Medulla oblongata (tissue), 1 donor: ENCODE measurements around the gene GDF15.
A peak's percentile ranks its signal among the peaks of the same experiment; 100 is the strongest.

Source experiments
- DNase-seq: peaks from one replicate; pipeline ENCODE4 v3.0.0-alpha.2; 2015; ENCODE audit errors: extremely low spot score

The GDF15 gene

DNA sequence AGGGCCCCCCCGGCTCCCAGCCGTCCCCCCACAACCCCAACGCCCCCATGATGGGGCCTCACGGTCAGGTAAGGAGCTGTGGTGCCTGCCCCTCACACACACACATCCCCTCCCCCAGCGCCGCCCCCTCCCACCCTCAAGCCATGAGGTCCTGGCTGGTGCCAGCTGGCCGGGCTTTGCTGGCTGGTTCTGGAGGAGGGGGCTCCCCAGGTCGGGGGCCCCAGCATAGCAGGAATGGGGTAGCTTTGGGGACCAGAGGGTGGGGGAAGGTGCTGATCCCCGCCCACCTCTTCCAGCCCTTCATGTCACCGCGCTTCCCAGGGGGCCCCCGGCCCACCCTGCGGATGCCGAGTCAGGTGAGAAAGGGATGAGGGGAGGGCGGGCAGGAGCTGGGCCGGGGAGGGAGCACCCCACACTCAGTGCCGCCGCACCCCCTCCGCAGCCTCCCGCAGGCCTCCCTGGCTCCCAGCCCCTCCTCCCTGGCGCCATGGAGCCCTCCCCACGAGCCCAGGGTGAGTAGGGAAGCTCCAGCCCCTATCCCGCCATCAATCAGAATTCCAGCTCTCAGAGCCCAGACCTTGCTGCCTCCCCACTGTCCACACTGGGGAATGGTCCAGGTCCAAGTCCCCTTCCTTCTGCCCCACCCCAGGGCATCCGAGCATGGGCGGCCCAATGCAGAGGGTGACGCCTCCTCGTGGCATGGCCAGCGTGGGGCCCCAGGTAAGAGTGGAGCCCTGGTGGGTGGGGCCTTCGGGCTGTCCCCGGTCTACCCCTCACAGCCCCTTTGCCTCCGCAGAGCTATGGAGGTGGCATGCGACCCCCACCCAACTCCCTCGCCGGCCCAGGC is 45.6 kb downstream of the GDF15 start:
- DNase-seq: no peak

DNA sequence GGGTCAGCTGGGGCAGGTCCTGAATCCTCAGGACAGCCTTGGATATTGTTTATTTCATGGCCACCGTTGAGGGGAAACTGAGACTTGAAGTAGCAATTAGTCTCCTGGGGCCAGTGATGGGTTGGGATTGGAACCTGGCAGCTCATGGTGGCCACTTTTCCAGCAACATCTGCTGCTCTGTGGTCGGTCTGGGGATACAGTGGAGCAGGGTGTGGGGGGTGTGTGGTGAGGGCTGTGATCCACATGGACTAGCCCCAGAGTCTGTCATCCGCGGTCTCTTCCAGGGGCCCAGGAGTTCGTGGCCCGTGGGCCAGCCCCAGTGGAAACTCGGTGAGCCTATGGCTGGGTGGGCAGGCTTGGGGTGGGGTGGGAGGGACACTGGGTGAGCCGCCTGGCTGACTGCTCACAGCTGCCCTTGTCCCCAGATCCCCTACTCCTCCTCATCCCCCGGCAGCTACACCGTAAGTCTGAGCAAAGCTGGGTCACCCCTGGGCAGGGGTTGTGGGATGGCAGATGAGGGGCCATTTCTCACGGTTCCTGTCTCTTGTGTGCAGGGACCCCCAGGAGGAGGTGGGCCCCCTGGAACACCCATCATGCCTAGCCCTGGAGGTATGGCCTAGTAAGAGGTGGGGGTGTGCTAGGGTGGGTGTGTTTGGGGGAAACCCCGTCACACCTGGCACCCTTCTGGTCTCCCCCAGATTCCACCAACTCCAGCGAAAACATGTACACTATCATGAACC is 46.5 kb downstream of the GDF15 start:
- no peak for DNase-seq

DNA sequence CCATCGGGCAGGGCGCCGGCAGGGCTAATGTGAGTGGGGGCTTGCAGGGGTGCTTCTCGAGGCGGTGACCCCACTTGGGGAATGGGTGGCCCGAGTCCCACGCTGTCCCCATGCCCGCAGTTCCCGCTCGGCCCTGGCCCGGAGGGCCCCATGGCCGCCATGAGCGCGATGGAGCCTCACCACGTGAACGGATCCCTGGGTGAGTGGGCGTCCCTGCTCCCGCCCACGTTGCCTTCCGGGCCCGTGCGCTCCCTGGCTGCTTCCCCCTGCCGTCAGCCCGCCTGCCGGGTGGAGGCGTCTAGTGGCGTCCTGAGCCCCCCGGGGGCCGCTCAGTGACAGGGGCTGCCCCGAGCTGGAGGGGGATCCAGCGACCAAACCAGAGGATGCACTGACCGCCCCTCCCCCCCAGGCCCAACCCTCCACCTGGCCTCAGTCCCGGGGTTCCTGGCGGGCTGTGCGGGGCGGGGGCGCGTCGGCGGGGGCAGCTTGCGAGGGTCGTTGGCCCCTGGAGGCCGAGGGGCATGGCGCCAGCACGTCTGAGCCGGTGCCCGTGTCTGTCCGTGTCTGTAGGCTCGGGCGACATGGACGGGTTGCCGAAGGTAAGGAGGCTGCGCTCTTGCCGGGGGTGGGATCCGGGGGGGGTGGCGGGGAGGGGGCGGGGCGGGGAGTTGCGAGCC is 47.2 kb downstream of the GDF15 start:
- DNase-seq: no peak

DNA sequence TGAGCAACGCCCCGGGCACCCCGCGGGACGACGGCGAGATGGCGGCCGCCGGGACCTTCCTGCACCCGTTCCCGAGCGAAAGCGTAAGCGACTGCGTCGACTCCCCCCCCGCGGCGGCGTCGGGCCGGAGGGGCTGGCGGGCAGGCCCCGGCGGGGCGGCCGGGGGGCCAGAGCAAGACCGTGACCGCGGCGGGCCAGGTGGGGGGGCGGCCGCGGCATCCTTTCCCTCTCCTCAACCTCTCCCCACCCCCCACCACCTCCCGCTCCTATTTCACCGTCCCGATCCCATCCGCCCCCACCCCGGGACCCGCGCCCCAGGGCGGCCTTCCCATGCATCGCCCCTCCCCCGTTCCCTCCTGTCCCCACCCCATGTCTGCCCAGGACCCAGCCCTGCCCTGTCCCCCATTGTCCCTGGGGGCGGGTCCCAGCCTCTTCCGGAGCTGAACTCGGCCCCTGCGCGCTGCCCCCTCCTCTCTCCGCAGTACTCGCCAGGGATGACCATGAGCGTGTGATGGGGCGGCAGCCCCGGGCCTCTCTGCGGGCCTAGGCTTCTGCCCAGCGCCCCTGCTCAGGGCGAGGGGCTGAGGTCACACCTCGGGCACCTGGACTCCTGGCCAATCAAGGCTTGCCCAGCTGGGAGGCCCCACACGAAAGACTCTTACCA is 47.9 kb downstream of the GDF15 start:
- no peak for DNase-seq

DNA sequence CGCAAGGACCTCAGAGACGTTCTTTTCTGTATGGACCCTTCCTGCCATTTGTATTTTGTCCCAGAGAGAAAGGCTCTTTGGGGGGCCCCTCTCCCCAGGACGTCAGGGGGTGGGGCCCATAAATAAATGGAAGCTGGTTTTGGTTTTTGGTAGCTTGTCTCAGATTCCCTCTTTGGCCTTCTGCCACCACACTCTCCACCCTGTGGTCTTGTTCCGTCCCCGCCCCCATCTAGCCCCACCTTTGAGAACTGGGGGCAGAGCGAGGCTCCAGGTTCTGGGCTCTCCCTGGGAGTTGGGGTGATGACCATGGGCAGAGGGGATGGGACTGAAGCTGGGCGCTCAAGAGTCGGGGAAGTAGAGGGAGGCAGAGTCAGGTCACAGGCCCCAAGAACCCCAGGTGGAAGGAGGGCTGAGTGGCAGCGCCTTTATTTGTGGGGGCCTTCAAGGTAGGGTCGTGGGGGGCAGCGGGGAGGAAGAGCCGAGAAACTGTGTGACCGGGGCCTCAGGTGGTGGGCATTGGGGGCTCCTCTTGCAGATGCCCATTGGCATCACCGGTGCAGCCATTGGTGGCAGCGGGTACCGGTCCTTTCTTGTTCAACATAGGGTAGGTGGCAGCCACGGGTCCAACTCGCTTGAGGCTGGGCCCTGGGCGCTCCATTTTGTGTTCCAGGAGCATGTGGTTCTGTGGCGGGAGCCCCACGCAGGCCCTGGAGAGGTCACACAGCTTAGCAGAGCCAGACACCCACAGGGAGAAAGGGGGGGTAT is 48.6 kb downstream of the GDF15 start:
- no peak for DNase-seq

DNA sequence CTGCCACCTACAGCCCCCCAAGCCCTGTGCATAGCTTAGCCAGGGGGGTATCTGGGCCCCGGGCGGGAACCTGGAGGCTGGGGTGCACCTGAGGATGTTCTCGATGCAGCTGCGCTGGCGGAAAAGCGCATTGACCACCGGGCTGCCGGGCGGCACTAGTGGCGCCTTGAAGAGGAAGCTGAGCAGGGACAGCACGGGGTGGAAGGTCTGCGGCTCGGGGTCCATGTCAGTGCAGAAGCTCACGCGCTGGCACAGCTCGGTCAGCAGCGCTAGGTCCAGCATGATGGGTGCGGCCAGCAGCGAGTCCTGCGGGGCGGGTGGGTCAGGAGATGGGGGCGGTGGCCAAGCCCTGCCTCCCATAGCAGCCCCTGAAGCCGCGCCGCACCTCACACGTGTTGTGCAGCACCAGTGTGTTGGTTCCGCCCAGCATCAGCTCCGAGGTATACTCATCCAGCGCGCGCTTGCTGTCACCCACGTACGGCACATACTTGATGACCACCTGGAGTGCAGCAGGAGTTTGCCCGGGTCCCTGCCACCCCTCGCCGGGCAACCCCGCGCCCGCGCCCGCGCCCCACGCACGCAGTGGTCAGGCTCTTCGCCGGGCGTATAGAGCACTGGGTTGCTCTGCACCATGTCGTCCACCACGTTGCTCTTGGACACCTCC is 49.4 kb downstream of the GDF15 start:
- no peak for DNase-seq

DNA sequence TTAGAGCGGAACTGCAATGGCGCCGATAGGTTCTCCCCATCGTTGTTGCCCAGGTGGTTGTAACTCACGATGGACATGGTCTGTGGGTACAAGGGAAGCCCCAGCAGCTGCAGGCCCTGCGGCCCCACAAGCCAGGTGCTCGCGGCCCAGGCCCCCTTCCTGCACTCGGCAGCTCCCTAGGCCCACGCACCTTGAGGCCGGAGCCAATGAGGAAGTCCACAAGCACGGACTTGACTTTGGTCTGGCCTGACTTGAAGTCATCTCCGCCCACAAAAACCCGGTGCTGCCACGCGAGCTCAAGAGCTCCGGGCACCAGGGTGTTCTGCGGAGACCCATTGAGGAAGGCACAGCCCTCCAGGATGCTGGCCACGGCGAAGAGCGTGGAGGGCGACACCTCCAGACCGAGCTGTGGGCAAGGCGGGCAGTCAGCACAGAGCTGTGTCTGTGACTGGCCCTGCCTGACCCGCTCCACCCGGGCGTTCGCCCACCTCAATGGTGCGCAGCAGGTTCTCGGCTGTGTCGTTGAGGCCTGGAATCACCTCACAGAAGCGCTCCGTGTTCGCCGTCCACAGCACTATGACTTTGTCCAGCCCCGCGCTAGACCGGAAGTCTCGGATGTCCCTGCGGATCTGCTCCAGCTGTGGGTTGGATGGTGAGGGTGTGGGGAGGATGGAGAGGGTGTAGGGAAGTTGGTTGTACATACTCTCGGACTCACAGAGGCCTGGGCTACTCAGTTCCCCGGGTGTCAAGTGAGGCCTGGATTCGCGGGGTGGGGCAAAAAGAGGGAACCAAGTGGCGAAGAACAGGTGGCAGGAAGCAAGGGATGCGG is 50.1 kb downstream of the GDF15 start:
- no peak for DNase-seq

DNA sequence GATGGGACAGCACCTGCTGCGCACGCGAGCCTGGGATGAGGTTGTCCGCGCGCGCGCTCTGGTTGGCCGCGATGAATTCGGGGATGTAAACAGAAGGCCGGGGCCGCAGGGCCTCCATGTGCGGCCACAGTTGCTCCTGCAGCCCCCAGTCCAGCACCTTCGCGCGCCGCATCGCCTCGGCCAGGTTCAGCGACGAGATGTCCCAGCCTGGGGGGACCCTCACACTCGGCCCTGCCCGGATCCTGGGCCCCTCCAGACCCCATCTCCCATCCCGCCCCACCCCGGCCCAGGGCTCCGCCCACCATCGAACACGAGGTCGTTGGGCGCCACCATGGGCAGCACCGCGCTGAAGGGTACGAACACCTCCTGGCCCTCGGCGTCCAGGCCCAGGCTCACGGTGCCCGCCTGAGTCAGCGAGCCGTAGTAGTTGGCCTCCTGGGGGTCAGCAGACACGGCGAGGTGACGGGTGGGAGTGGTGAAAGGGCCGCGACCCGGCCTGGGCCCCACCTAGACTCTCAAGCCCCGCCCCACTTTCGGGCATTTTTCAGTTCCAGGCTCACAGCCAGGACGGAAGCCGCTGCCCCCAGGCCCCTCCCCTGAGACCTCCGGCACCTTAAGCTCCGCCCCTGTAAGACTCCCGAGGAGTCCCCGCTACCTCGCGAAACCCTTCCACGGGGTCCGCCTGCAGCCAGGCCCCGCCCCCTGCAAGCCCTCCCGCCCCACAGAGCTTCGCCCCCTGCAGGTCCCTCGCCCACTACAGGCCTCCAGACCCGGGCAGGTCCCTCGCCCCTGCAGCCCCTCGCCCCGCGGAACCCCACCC is 50.9 kb downstream of the GDF15 start:
- peak; percentile 70 for DNase-seq

DNA sequence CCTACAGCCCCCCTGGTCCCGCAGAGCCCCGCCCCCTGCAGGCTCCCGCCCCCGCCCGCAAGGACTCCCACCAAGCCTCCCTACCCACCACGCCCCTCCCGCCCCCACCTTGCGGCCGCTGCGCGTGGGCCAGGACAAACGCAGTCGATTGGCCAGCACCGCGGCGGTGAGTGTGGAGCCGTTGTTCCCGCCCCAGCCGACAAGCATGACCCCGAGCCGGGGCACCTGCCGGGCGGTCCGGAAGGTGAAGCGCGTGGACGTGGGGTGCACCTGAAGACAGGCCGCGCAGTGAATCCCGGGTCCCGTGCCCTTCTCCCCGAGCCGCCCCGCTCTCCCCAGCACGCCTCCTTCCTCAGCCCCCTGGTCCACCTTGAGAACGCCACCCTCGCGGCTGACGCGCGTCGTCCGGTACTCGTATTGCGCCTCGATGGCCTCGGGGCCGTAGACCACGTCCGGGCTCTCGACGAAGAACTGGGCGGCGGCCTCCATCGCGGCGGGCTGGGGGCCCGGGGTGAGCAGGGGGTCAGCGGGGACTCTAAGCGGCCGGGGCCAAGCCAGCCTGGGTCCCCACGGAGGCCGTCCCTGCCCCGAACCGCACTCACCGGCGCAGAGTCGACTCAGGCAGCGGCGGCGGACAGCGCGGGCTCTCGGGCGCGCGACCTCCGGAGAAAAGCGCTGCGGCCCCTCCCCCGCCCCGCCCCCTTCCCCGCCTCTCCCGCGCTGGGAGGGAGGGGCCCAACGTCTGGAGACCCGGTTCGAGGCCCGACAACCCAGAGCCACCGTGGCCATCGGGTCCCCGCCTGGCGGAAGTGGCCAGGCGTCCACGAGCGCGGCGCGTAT is 51.8 kb downstream of the GDF15 start, which contains the start of gene ISYNA1:
Gene ISYNA1 (minus strand): TSS at position 643 of the 840 bp plus-strand sequence. CDS start 154 bp downstream, at position 489.
- DNase-seq: no peak

DNA sequence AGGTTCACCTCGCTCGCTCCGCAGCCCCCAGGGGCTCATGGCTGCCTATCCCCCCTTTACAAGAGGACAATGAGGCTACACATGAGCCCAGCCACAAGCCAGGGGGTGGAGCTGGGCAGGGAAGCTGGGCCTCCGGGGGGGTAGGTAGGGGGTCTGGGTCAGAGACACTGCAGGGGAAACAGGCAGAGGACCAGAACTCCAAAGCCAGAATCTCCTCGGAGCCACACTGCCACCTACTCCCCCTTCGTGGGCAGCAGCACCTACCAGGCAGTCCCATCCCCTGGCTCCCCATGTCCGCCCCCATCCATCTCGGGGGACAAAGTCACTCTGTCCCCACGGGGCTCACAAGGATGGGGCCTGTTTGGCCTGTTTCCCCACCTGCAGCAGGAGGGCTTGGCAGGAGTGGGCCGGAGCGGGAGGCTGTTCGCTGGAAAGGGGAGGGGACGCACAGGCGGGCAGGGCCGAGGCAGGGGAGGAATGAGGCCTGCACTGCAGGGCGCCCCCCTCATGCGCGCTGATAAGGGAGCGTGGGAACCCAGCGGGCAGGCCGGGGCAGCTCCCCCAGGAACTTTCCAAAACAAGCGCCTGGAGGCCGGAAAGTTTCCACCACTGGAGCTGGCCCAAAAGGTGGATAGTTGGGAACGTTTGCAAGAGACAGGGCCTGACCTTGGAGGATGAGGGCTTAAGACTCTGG is 52.5 kb downstream of the GDF15 start:
- DNase-seq: no peak
